ENCODE data around the gene ATP10B.
A peak's percentile ranks its signal among the peaks of the same experiment; 100 is the strongest.
"Not testable (repeated sequence)": the region's sequence is repeated elsewhere in the genome, so short reads cannot be mapped to it uniquely, and the experiment has no call there.

ATP10B gene

GRCh38 chr5:160750938-160751657 lies 100.9 kb downstream of the ATP10B start:
- DNase-seq = no peak

- no peak for DNase-seq
Observed at GRCh38 chr5:160749682-160750081, 102.3 kb downstream of the ATP10B start.

- no peak for DNase-seq
Observed at GRCh38 chr5:160749026-160749425, 103.0 kb downstream of the ATP10B start.

- DNase-seq = no peak
Observed at GRCh38 chr5:160747987-160748386, 104.0 kb downstream of the ATP10B start.

GRCh38 chr5:160747559-160747958 lies 104.5 kb downstream of the ATP10B start:
- no peak for DNase-seq

GRCh38 chr5:160744268-160745101 lies 107.5 kb downstream of the ATP10B start:
- no peak for DNase-seq

- DNase-seq = no peak
Observed at GRCh38 chr5:160743027-160743426, 109.0 kb downstream of the ATP10B start.

- no peak for DNase-seq
Observed at GRCh38 chr5:160742446-160742845, 109.6 kb downstream of the ATP10B start.

- DNase-seq = no peak
Observed at GRCh38 chr5:160727296-160727997, 124.6 kb downstream of the ATP10B start.

GRCh38 chr5:160726721-160727120 lies 125.3 kb downstream of the ATP10B start:
- DNase-seq = no peak

GRCh38 chr5:160720822-160721221 lies 131.2 kb downstream of the ATP10B start:
- DNase-seq = no peak

GRCh38 chr5:160715508-160715907 lies 136.5 kb downstream of the ATP10B start:
- DNase-seq = not testable (repeated sequence)

GRCh38 chr5:160703547-160704189 lies 148.3 kb downstream of the ATP10B start:
- no peak for DNase-seq

GRCh38 chr5:160702934-160703333 lies 149.1 kb downstream of the ATP10B start:
- DNase-seq = peak; percentile 22

GRCh38 chr5:160702311-160702803 lies 149.7 kb downstream of the ATP10B start:
- no peak for DNase-seq

- DNase-seq = no peak
Observed at GRCh38 chr5:160701403-160701802, 150.6 kb downstream of the ATP10B start.

GRCh38 chr5:160699301-160699700 lies 152.7 kb downstream of the ATP10B start:
- DNase-seq = no peak

- no peak for DNase-seq
Observed at GRCh38 chr5:160697281-160697680, 154.7 kb downstream of the ATP10B start.

- DNase-seq = no peak
Observed at GRCh38 chr5:160694896-160695295, 157.1 kb downstream of the ATP10B start.

GRCh38 chr5:160693831-160694465 lies 158.1 kb downstream of the ATP10B start:
- no peak for DNase-seq

- no peak for DNase-seq
Observed at GRCh38 chr5:160692271-160692670, 159.7 kb downstream of the ATP10B start.

- DNase-seq = no peak
Observed at GRCh38 chr5:160685695-160686094, 166.3 kb downstream of the ATP10B start.
